ENCODE results near the gene DNAJC8.
A peak's percentile ranks its signal among the peaks of the same experiment; 100 is the strongest.

DNAJC8 gene, protein sequence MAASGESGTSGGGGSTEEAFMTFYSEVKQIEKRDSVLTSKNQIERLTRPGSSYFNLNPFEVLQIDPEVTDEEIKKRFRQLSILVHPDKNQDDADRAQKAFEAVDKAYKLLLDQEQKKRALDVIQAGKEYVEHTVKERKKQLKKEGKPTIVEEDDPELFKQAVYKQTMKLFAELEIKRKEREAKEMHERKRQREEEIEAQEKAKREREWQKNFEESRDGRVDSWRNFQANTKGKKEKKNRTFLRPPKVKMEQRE
- 105 to 131 (median 117) reads per million in 4 experiments for total RNA-seq

DNA sequence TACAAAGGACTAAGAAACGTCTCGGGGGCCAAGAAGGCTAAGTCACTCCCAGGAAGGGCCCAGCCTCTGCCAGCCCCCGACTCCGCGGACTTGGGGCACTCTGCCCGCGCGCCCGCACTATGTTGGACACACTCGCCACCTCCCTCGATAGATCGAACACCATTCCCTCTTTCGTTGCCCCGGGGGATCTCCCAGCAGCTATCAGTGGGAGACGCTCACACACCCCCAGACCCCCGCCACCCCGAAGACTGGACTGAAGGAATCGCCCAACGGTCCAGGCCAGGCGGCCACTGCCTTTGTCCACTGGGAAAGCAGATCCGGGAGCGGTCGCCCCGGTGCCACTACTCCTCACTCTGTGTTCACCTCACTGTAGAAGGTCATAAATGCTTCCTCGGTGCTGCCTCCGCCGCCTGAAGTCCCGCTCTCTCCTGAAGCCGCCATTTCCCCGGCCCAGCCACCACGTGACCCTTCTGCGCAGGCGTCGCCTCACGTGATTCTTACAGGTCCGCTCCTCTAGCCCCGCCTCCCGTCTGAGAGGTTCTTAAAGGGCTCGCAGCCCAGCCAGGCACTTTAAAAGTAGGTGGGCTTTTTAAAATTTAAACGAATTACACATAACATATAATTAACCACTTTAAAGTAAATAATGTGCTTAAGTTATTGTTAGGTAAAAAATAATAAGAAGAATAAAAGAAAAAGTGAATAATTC is at the start of gene DNAJC8:
Gene DNAJC8 (minus strand): TSS at position 472 of the 706 bp plus-strand sequence. CDS start 31 bp downstream, at position 441.
- peak; percentile 92 for DNase-seq

DNA sequence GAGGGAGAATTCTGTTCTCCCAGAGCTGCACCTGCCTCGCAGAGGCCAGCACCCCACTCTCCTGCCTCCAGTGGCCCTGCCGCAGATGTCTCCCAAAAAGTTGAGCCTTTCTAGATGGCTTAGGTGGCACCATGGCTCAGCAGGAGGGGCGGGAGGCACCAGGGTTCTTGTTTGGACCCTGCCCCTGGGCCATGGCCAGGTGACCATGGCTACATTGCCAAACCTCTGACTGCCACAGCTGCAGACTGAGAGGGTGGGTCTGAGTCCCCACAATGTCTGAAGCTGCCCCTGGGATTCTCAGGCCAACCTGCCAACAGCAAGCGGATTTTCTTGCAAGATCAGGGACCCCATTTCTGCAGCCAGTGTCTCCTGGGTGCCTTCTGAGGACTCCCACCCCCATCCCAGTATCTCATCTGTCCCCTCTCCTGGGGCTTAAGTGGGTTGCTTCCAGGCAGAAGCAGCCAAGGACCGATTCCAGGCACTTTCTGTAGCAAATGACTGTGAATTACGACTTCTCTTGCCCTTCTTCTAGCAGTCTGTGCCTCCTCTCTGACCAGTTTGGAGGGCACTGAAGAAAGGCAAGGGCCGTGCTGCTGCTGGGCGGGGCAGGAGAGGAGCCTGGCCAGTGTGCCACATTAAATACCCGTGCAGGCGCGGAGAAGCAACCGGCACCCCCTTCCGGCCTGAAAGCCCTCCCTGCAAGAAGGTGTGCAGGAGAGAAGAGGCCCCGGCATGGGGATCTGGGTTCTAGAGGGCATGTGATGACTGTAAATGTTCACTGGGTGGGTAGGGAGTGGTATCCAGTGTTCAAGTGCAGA is 49.0 kb upstream of the DNAJC8 start:
- no peak for DNase-seq

DNA sequence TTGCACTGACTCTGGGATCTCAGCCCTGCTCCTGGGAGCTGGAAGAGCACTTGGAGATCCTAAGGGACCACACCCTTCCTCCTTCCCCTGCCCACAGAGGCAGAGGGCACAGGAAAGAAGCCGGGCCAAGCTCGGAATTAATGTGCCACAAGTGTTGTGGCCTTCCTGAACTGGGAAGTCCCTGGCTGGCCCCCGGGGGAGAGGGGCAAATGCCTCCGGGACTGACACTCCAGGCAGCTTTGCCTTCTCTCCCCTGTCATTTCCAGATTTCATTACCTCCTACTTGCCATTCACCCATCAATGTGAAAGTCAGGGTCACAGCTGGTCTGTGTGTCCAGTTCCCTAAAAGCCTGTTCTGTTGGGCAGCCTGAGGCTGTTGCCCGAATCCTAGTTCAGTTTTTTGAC is 48.1 kb upstream of the DNAJC8 start:
- DNase-seq = no peak

DNA sequence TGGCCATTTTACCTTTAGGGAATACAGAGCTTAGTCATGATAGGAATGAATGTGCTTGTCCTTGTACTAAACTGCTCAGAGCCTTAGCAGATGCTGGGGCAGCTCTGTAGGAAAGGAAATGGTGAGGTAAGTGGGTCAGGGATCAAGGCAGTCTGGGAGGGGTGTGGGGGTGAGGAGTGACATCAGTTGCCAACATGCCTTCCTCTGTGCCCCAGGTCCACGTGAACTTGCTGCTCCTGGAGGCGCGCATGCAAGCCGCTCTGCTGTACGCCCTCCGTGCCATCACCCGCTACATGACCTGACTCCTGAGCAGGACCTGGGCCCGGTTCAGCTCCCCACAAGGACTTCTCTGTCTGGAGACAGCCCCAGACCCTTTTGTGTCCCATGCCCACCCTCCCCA is 47.7 kb upstream of the DNAJC8 start:
- DNase-seq = no peak

DNA sequence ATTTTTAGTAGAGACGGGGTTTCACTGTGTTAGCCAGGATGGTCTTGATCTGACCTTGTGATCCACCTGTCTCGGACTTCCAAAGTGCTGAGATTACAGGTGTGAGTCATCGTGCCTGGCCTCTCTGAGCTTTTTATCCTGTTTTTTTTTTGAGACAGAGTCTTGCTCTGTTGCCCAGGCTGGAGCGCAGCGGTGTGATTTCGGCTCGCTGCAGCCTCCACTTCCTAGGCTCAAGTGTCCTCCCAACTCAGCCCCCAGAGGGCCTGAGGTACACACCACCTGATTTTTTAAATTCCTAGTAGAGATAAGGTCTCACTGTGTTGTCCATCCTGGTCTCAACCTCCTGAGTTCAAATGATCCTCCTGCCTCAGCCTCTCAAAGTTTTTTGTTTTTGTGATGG is 46.9 kb upstream of the DNAJC8 start:
- no peak for DNase-seq

DNA sequence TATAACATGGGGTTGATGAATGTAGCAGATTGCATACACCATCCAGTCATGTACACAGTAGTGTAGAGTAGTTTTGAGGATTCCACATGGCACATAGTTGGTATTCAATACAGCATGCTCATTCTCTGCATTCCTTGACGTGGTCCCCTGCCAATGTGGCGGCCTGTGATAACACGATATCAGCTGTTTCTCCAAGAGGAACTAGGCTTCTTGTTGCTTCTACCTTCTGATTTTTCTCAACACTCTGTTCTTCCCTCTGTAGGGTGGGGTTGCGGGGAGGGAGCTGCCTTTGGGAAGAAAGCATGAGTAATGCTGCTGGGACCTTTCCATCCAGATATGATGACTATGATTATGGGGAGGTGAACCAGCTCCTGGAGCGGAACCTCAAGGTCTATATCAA is 45.9 kb upstream of the DNAJC8 start:
- no peak for DNase-seq

DNA sequence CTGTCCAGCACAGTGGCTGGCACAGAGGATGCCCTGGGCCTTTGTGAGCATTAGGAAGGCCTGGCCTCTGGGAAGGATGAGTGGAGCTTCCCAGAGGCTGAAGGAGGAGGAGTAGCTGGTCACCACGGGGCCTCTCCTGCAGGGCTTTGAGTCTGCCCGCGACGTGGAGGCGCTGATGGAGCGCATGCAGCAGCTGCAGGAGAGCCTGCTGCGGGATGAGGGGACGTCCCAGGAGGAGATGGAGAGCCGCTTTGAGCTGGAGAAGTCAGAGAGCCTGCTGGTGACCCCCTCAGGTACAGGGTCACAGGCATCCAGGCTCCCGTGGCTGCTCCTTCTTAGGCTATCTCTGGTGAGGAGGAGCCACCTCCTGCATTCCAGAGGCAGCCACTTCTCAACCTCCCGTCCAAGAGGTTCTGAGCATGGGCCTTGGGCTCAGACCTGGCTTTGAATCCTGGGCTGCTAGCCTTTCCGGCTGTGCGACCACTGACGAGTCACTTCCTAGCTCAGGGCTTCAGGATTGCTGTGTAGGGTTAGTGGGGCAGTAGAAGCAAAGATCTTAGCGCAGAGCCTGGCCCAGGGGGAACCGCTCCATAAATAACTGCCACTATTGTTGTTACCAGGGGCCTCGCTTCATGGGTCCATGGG is 40.5 kb upstream of the DNAJC8 start:
- DNase-seq = no peak

DNA sequence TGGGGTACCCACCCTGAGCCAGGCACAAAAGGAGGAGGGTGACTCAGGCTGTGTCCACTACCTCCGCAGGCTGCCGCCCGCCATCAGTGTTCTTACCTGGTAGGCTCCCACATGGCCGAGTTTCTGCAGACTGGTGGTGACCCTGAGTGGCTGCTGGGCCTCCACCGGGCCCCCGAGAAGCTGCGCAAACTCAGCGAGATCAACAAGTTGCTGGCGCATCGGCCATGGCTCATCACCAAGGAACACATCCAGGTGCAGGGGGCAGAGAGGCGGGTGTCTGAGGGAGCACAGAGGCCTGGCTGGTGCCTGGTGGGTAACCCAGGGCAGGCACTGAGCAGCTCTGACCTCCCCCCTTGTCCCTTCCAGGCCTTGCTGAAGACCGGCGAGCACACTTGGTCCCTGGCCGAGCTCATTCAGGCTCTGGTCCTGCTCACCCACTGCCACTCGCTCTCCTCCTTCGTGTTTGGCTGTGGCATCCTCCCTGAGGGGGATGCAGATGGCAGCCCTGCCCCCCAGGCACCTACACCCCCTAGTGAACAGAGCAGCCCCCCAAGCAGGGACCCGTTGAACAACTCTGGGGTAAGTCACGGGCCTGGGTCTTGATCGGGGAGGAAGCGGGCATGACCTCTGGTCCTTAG is 39.5 kb upstream of the DNAJC8 start:
- no peak for DNase-seq

DNA sequence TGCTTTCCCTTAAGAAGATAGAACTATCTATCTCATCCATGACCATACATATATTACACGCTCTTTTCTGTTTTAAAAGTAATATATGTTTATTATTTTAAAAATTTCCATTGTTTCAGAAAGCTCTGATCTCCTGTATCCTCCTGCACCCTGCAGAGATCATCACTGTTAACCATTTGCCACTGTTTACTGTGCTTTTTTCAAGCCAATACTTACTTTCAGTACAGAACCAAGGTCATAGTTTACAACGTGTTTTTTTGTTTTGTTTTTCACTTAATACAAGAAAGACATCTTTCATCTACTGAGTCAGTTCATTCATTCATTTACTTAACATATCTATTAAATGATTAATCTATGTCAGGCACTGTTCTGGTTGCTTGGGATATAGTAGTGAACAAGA is 36.7 kb upstream of the DNAJC8 start:
- DNase-seq = no peak

DNA sequence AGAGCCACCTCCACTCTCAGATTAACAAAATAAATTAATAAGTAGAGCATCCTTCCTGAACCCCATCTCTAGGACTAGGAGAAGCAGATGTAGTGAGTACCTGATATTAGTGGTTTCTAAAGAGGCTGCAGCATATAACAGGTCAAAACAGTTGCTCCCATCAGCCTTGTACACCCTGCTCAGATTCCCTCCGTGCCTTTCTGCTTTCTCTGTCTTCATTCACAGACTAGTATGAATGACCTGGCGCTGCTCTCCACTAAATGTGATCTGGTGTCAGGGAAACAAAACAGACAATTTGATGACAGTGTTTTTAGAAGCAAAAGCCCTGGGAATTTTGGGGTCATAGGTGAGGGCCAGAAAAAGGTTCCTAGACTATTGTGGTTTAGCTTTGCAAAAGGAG is 34.8 kb upstream of the DNAJC8 start:
- no peak for DNase-seq

DNA sequence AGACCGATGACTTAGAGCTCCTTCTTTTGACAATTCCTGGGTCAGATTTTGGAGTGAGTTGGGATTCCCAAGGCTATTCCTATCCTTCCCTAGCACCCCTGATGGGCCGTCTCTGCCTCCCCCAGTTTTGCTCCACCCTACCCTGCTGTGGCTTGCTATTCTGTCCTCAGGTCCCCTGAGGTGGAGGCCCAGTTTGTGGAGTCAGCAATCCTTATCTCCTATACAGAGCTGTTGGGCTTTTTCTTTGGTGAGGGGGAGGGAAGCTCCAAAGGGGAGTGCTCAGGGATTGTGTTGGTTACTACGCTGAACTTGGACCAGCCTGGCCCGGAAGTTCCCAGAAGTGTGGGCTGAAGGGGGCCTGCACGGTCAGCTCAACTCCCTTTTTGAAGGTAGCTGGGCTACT is 34.1 kb upstream of the DNAJC8 start:
- DNase-seq = no peak

DNA sequence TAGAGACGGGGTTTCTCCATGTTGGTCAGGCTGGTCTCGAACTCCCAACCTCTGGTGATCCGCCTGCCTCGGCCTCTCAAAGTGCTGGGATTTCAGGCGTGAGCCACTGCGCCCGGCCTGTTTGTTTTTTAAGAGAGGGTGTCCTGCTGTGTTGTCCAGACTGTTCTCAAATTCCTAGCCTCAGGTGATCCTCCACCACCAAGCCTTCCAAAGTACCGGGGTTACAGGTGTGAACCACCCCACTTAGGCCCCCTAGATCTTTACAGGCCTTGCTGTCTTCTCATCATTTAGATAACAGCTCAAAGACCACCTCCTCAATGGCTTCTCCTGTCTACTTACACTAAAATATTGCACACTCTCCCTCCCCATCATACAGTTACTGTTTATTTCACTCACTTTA is 32.7 kb upstream of the DNAJC8 start:
- no peak for DNase-seq

DNA sequence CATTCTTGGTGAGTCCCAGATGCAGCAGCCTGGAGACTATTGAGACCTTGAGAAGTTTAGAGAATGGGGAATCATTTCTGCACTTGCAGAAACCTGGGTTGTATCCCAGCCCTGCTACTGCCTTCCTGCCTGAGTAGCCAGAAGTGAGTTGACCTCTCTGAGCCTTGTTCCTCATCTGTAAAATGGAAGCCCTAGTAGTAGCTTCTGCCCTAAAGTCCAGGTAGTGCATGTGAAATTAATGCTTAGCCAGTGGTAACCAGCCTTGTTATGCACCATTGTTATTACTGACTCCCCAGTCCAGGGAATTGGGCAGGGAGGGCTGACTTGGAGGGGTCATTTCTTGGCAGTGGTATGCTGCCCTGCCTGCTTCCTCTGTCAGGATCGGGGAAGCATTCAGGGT is 32.1 kb upstream of the DNAJC8 start:
- DNase-seq = no peak

DNA sequence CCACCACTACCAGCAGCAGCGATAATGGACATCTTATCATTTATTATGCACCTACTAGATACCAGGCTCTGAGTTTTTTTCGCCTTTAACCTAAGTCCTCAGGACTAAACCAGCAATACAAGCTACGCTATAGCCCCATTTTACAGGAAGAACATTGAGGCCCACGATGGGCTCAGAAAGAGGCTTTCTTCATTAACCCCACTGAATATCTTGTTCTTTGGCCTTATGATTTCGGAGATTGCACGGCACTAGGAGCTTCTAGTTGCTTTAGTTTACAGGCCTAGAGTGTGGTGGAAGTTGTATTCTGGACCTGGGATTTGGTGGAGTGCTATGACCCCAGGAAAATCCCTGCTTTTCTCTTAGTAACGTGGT is 28.0 kb upstream of the DNAJC8 start:
- DNase-seq = no peak

DNA sequence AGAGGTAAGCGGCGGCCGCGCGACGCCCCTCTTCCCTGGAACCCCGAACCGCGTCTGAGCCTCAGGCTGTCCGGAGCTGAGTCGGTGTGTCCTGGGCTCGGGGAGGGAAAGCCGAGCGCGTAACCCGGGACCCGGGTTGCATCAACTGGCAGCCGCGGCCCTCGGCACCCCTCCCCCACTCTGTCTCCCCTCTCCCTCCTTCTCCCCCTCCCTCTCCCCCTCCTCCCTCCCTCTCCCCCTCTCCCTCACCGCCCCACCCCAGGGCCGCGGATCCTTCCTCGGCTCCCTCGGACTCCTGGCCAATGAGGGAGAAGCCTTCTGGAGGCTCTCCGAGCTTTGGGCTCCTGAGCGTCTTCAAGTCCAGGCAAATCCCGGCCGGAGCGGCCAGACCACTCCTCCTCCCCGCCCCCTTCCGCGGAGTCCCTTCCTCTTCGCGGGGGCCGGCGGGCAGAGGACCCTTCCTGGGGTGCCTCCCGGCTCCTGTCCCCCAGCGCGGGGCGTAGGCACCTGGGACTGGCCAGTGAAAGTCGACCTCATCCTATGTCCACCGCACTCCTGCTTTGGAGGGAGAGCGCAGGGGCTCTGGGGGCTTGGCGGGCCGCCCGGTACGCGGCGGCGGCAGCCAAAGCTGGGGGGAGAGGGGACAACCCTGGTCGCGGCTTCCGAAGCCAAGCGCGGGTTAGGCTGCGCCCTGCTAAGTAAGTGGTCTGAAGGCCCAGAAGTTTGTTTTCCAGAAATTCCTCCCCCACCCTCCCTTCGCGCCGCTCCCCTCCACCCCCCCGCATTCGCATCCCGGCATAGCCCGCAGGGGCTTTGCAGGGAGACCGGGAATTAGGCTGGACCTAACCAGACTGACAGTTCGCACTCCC is 27.3 kb upstream of the DNAJC8 start:
- no peak for DNase-seq

DNA sequence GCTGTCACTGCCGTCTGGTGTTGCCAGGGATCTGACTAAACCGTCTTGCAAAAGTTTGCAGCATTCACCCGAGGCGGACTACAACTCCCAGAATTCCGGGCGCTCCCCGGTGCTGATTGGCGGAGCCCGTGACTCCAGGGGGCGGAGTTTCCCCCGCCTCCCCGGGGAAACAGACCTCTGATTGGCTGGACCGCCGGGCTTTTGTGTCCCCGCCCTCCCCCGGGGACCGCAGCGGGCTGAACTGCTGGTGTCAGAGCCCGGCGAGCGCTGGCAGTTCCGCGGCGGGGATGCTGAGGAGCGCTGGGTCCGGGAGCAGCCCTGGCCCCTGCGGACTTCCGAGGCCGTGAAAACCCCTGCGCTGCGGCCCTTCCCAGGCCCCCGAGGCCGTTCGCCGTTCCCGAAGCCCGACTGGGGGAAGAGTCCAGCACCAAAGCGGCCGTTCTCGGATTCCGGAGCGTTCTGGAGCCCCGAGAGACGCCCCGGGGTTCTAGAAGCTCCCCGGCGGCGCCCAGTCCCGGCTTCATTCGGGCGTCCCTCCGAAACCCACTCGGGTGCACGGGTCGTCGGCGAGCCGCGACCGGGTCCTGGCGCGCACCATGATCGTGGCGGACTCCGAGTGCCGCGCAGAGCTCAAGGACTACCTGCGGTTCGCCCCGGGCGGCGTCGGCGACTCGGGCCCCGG is 26.6 kb upstream of the DNAJC8 start, which contains the start of gene SESN2:
Gene SESN2 (plus strand): TSS at position 267 of the 682 bp plus-strand sequence. CDS start 330 bp downstream, at position 597.
- peak; percentile 98 for DNase-seq

DNA sequence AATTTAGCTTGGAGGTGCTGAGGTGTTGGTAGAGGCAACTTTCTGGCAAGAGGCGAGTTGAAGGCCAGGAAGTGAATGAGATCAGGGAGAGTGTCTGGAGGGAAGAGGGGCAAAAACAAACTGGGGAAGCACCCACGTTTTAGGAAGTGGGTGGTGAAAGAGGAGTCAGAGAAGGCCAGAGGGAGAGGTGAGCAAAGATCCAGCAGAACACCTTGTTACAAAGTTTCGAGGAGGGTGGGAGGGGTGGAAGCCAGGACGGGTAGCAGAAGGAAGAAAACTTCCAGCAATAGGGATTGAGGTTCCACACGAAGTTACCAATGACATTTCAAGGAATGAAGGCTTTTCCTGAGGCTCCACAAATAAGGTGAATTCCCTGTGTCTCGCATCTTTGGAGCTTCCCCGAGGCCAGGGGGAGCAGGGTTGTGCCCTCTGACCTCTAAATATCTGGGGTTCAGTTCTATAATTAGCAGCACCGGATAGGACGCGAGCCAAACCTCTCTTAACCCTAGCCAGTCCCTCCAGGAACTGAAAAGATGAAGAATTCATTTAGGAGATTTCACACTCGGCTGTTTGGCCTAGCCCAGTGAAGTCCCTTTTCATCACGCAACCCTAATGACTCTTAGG is 25.9 kb upstream of the DNAJC8 start:
- DNase-seq = no peak

DNA sequence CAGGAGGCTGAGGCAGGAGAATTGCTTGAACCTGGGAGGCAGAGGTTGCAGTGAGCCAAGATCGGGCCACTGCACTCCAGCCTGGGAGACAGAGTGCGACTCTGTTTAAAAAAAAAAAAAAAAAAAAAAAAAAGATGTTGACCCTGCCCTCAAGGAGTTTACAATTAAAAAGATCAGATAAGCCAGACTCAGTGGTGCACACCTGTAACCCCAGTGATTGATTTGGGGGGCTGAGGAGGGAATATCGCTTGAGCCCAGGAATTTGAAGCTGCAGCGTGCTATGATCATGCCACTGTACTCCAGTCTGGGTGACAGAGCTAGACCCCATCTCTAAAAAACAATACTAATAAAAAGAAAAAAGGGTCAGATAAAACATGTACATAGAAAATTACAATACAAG is 24.9 kb upstream of the DNAJC8 start:
- no peak for DNase-seq

DNA sequence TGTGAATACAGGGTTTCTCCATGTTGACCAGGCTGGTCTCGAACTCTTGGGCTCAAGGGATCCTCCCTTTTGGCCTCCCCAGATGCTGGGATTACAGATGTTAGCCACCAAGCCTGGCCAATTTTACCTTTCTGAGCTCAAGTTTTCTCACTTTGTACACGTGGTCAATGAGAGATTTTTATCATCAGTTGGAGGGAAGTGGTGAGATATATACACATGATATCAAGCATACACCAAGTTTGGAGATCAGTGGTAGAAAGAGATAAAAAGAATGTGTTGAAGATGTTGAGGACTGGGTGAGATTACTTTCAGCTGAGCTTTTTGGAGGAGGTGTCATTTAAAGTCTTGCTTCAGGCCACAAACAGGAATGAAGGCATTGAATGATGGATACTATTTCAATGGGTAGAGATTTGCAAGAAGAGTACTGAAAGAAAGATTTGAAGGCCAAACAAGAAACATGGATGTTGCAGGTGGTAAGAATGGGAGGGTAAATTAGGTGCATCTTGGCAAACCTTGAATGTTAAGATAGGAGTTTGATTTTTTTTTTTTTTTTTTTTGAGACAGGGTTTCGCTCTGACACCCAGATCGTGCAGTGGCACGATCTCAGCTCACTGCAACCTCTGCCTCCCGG is 23.5 kb upstream of the DNAJC8 start:
- no peak for DNase-seq

DNA sequence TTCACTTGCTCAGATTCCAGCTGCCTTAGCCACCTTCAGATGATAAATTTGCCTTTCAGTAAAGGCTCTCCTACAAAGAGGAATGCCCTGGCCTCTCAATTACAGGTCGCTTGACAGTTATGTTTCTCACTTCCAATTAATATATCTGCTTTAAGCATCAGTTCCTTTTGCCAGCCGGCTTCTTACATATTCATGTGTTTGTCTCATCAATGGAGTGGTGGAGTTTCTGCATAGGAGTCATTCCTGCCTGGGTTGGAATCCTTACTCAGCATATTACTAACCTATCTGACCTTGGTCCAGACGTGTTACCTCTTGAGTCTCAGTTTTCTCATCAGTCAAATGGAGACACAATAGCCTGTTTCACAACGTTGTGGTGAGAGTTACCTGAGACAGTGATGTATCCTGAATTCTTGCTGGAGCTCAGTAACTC is 17.1 kb upstream of the DNAJC8 start:
- DNase-seq = no peak

Measured in effector CD8-positive, alpha-beta T cell (primary cell).